NT2/D1 (cell line): Measurements from ENCODE around the gene PPM1N.

ENCODE experiments used
- SUZ12 ChIP-seq: IDR thresholded peaks from 2 replicates; pipeline ENCODE4 v1.6.1; 2011; ENCODE audit not compliant: insufficient read length, insufficient read depth; ENCODE audit errors: extremely low read depth
- YY1 ChIP-seq: IDR thresholded peaks from 2 replicates; pipeline ENCODE4 v1.6.1; 2011; ENCODE audit not compliant: insufficient read length, insufficient read depth
- ZNF274 ChIP-seq: IDR thresholded peaks from 2 replicates; pipeline ENCODE4 v1.6.1; 2011; ENCODE audit warnings: mild to moderate bottlenecking, low read depth, low read length

DNA sequence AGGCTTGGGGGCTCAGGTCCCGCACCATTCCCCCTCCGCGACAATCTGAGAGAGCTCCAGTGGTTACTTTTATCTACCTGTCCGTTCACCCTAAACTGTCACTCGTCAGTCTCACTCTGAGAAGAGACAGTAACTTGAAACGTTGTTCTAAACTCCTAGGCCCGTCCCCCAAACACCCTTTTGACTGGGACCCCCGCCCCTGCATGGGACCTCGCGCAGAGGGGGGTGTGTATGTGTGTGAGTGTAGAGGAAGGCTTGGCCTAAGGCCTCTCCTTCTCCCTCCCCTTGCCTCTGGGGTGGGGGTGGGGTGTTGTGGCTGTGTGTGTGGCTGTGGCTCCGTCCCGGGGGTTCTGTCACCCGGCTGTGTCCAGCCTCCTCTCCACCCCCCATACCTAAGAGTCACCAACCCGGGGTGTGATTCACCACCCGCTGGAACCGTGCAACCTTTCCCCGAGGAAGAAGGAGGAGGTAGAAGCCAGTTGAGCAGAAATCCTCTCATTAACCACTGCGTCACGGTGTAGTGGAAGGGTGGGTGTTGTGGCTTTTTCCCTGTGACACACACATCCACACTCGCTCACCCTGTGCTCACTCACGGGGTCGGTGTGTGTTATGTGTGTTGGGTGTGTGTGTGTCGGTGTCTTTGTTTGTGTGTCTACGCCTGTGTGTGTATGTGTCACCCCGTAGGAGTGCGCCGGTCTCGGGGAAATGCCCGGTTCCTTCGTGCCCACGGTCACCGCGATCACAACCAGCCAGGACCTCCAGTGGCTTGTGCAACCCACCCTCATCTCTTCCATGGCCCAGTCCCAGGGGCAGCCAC lies 28.1 kb upstream of the PPM1N start:
- TF ChIP-seq SUZ12 (no peak), ZNF274 (no peak), YY1 (no peak)
